ENCODE data around the gene CAMK1. TPM values are rescaled to one million over a fixed set of nuclear protein-coding genes. Genes with fewer than 3 reads are reported as not detected.
A peak's percentile ranks its signal among the peaks of the same experiment; 100 is the strongest.

CAMK1 gene
- total and polyA plus RNA-seq, 9 of the 15 experiments (the other 6 are each of a cell fraction or from before 2014, with no cell fraction given) = 0.23 to 10.7 (median 6.0) TPM

DNA sequence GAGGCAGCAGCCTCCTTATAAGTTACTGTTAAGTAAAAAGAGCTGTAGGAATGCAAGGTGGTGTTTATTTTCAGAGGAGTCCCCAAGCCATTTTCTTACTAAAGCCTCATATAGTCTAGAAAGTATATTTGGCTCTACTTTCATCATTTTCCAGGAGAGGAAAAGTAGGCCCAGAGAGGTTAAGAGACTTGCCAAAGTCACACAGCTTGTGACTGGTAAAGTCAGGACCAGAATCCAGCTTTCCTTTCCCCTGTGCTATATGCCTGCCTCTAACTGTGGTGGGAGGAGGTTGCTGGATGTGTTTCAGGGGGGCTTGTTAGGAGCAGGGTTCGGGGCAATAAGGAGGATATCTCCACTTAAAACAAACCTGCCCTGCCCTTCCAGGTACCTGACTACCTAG is 27.2 kb downstream of the CAMK1 start (continued):
- peak; percentile 21 to 43; a peak in 2 of 4 replicates for TF ChIP-seq KDM1A (IDR thresholded peaks at IDR 0.05)
- no peak for TF ChIP-seq BRF1 (IDR thresholded peaks at IDR 0.05; ENCODE audit: borderline replicate concordance, extremely low read depth, insufficient read length)
- TF ChIP-seq RCOR1 (IDR thresholded peaks at IDR 0.05; ENCODE audit: borderline replicate concordance in 1 of 2, low read depth in 2 of 2, low read length in 2 of 2) = 0 out of 4 replicates have a peak, but pooled peaks of 1 of the 2 experiments have one; percentile 16
- TF ChIP-seq, protein P1, sequence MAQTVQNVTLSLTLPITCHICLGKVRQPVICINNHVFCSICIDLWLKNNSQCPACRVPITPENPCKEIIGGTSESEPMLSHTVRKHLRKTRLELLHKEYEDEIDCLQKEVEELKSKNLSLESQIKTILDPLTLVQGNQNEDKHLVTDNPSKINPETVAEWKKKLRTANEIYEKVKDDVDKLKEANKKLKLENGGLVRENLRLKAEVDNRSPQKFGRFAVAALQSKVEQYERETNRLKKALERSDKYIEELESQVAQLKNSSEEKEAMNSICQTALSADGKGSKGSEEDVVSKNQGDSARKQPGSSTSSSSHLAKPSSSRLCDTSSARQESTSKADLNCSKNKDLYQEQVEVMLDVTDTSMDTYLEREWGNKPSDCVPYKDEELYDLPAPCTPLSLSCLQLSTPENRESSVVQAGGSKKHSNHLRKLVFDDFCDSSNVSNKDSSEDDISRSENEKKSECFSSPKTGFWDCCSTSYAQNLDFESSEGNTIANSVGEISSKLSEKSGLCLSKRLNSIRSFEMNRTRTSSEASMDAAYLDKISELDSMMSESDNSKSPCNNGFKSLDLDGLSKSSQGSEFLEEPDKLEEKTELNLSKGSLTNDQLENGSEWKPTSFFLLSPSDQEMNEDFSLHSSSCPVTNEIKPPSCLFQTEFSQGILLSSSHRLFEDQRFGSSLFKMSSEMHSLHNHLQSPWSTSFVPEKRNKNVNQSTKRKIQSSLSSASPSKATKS (CRISPR knock-in tag; IDR thresholded peaks at IDR 0.05) = no peak
- no peak for TF ChIP-seq CHD2 (IDR thresholded peaks at IDR 0.05; ENCODE audit: low read depth, low read length)
- TF ChIP-seq, protein P2, sequence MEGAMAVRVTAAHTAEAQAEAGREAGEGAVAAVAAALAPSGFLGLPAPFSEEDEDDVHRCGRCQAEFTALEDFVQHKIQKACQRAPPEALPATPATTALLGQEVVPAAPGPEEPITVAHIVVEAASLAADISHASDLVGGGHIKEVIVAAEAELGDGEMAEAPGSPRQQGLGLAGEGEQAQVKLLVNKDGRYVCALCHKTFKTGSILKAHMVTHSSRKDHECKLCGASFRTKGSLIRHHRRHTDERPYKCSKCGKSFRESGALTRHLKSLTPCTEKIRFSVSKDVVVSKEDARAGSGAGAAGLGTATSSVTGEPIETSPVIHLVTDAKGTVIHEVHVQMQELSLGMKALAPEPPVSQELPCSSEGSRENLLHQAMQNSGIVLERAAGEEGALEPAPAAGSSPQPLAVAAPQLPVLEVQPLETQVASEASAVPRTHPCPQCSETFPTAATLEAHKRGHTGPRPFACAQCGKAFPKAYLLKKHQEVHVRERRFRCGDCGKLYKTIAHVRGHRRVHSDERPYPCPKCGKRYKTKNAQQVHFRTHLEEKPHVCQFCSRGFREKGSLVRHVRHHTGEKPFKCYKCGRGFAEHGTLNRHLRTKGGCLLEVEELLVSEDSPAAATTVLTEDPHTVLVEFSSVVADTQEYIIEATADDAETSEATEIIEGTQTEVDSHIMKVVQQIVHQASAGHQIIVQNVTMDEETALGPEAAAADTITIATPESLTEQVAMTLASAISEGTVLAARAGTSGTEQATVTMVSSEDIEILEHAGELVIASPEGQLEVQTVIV (CRISPR knock-in tag; IDR thresholded peaks at IDR 0.05; ENCODE audit: borderline replicate concordance) = no peak
